GM21528 (cell line): Measurements from ENCODE around the gene SMARCA4.
A peak's percentile ranks its signal among the peaks of the same experiment; 100 is the strongest.

Source experiments
- ATAC-seq: cut with Tn5 transposase; IDR thresholded peaks from one replicate; pipeline ENCODE4 v1.9.1; 2021; ENCODE audit warnings: mild to moderate bottlenecking, moderate library complexity; ENCODE audit not compliant: unreplicated experiment, low FRiP score

The SMARCA4 gene

DNA sequence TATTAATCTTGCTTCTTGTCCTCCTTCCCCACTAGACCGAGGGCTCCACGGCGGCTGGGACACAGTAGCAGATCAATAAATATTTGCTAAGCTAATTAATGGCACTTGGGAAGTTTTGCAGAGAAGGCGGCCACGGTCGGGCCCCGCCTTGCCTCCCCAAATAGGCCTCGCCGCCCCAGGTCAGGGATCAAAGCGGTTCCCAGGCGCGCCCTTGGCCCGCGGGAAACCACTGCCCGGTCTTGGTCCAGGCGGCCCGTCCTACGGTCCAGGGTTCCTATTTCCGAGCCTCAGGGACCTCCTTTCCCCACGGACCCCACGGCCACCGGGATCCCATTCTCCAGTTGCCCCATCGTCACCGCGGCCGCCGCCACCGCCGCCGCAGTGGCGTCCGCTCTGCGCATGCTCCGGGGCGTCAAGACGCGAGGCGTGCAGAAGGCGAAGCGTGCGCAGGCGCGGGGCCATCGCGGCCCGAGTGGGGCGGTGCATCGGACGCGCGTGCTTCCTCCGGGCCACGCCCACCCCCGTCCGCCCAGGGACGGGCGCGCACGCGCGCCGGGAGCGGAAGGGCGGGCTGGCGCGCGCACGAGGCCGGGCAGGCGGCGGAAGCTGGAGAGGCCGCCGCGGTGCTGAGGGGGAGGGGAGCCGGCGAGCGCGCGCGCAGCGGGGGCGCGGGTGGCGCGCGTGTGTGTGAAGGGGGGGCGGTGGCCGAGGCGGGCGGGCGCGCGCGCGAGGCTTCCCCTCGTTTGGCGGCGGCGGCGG is at the start of gene SMARCA4:
Gene SMARCA4, plus strand, starts transcription at position 717 of the 759 bp plus-strand sequence. CDS start 23,122 bp downstream, outside the sequence.
- peak; percentile 72 for ATAC-seq

DNA sequence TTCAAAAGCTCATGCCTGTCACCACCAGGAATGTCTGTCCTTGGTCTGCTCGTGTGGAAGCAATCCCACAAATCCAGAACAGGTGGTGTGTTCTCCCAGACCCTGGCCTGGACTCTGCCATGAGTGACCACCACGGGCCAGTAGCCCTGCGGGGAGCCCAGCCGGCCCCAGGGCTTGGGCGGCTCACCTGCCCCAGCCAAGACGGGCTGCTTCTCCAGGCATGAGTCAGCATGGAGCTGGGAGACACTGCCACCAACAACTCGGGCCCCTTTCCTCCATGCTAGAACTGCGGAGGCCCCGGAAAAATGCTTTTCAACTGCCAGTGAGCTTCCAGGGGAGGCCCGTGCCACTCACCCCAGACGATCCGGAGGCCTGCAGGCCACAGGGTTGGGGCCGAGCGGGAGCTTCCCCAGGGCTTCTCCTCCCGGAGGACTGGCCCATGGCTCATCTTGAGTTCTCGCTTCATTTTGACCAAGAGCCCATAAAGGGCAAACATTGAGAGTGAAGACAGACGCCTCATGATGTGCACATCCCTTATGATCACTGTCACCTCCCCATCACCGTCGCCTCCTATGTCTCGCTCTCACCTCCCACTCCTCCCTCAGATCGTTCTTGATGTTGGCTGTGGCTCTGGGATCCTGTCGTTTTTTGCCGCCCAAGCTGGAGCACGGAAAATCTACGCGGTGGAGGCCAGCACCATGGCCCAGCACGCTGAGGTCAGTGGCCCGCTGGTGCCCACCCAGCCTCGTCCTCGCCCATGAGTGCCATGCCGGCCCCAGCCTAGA is 49.1 kb upstream of the SMARCA4 start:
- no peak for ATAC-seq

DNA sequence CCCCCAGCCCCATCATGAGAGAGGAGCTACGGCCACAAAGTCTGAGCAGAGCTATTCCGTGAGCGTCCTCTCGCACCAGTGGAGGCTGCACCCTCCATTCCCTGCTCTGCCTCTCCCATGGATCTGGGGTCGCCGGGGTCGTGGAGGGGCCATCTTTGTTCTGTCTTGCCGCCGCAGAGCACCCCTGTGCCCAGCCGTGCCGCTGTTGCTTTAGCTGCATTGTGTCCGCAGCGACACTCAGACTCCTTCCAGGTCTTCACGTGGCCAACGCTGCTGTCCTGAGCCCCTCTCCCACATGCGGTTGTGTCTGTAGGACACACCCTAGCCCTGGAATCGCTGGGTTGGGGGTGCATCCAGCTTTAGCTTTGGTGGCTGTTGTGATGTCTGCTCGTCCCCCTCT is 48.2 kb upstream of the SMARCA4 start:
- no peak for ATAC-seq

DNA sequence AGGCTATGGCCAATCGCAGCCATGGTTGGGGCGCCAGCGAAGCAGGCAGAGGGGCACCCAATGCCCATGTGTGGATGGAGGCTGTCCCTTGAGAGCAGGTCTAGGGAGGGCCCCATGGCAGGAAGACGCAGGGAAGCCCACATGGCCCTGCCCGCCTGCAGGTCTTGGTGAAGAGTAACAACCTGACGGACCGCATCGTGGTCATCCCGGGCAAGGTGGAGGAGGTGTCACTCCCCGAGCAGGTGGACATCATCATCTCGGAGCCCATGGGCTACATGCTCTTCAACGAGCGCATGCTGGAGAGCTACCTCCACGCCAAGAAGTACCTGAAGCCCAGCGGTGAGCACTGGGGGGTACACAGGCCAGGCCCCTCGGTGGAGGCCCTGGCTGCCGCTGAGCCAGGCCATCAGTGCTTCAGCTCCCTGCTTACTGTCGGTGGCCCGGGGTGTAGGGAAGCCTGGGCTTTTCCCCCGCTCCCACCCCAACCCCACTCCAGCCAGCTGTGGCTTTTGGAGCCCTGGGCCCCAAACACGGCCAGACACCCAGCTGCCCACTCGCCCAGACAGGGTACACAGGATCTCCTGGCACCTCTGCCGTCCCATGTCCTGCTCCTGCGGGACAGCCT is 47.0 kb upstream of the SMARCA4 start:
- ATAC-seq, result no peak

DNA sequence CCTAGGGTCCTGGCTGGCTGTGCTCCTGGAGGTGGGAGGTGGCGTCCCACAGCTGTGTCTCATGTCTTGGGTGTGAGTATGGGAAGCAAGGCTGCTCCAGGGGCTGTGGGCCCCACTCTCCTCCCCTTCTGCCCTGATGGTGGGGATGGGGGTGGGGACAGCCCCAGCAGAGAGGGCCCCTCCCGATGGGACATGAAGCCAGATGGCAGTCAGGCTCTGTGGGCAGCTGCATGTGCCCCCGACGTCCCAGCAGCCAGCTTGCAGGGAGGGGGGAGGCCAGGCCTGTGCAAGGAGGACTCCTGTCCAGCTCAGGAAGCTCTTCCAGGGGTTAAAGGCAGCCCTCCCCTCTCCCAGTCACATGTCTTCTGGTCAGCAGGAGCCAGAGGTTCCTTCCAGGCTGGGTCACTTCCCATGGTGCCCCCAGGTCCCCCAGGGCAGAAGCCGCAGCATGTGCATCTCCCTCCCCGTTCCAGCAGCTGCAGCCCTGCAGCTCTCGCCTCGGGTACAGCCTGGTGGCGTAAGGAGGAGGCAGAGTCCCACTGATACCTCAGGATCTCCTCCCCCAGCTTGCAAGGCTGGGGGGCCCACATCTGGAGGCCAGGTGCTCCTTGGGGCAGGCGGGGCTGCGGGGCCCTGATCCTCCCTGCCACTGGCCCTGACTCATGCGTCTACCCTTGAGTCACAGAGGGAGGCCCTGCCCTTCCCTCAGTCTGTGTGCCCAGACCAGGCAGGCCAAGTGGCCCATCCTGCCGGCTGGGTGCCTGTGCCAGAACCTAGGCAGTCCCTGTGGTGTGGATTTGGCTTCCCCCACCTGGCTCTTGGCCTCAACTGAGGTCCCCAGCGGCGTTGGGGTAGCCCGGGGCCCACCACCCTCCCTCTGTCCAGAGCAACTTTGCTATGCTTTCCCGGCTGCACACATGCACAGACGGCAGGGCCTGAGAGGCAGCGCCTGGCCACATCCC is 45.4 kb upstream of the SMARCA4 start:
- ATAC-seq, result no peak

DNA sequence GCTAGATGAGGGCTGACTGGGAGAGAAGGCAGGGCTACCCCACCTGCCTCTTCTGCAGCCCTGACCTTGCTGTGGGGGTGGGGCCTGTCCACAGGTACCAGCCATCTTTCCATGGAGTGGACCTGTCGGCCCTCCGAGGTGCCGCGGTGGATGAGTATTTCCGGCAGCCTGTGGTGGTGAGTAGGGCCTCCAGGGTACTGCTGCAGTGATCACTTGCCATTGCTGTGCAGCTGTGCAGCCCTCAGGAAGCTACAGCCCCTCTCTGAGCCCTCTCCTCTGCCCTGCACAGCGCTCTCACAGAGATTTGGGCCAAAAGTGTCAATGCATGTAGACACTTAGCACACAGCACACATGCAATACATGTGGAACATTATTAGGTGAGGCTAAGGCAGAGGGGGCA is 44.2 kb upstream of the SMARCA4 start:
- no peak for ATAC-seq

DNA sequence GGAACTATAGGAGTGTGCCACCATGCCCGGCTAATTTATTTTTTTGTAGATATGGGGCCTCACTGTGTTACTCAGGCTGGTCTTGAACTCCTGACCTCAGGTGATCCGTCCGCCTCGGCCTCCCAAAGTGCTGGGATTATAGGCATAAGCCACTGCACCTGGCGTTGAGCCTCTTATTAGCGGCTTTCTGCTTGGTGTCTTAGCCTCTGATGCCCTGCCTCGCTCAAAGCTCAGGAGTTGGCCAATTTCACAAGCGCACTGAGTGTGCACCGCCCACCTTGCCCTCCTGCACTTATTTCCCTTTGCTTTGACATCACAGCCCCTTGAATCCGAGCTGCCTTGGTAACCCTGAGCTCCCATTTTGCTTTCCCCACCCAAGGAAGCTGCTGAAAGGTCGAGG is 42.5 kb upstream of the SMARCA4 start:
- no peak for ATAC-seq

DNA sequence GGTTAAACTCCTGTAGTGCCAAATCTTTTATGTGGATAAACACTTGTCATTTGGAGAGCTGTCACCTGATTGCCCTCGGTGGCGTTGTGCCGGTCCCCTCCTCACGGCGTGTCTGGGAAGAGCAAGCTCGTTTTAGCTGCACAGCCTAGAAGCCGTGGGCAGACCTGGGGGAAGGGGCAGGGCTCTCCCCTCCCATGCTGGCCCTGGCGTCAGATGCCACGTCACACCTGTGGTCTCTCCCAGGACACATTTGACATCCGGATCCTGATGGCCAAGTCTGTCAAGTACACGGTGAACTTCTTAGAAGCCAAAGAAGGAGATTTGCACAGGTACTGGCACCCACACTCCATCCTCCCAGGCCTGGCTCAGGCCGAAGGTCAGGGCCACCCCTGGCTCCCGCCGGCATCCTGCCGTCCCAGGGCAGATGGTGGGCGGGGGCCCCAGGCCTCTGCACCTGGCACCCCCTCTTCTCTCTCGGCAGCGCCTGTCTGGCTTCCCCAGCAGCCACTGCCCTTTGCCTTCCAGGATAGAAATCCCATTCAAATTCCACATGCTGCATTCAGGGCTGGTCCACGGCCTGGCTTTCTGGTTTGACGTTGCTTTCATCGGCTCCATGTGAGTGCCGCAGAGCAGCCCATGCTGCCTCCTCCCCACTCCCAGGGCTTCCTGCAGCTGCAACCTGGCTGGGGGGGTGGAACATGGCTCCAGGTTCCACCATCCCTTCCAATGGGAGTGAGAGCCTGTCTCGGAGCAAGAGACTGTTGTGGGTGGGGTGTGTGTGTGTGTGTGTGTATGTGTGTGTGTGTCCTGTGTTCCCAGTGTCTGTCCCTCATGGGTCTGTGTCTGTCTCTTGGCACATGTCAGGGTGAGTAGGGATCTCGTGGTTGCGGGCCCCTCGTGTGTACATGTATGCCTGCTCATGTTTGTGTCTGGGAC is 41.2 kb upstream of the SMARCA4 start:
- no peak for ATAC-seq

DNA sequence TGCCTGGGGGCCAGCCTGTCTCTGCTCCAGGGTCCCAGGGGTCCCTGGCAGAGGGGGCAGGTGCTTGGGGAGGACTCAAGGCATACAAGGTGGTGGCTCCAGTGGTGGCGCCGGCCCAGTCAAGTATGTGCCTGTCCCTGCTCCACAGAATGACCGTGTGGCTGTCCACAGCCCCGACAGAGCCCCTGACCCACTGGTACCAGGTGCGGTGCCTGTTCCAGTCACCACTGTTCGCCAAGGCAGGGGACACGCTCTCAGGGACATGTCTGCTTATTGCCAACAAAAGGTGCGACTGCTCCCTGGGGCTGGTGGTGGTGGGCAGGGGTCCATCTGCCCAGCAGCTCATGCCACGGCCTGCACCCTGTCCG is 40.6 kb upstream of the SMARCA4 start:
- ATAC-seq, result no peak

DNA sequence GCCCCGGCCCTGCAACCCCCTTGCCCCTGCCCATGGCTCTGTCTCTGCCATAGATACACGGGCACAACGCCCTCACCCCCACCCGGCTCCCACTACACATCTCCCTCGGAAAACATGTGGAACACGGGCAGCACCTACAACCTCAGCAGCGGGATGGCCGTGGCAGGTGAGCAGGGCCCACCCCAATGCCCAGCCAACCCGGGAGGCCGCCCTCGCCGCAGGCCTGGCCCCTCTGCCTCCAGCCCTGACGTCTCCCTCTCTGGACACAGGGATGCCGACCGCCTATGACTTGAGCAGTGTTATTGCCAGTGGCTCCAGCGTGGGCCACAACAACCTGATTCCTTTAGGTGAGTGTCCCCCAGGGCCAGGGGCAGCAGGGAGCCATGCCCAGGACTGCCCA is 40.0 kb upstream of the SMARCA4 start:
- no peak for ATAC-seq

DNA sequence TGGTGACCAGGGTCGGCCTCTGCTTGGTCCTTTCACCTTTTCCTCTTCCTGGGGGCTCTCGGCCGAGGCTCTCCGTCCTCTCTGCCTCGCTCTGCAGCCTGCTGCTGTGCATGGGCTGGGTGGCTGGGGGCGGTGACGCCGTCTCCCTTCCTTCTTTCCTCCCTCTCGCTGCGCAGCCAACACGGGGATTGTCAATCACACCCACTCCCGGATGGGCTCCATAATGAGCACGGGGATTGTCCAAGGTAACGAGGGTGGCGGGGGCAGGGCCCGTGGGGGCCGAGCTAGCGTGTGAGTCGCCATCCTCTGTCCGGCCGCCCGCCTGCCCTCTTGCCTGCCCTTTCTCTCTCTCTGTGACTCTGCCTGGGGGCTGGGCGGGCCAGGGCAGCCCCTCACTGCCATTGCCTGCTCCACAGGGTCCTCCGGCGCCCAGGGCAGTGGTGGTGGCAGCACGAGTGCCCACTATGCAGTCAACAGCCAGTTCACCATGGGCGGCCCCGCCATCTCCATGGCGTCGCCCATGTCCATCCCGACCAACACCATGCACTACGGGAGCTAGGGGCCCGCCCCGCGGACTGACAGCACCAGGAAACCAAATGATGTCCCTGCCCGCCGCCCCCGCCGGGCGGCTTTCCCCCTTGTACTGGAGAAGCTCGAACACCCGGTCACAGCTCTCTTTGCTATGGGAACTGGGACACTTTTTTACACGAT is 39.5 kb upstream of the SMARCA4 start:
- ATAC-seq, result no peak

DNA sequence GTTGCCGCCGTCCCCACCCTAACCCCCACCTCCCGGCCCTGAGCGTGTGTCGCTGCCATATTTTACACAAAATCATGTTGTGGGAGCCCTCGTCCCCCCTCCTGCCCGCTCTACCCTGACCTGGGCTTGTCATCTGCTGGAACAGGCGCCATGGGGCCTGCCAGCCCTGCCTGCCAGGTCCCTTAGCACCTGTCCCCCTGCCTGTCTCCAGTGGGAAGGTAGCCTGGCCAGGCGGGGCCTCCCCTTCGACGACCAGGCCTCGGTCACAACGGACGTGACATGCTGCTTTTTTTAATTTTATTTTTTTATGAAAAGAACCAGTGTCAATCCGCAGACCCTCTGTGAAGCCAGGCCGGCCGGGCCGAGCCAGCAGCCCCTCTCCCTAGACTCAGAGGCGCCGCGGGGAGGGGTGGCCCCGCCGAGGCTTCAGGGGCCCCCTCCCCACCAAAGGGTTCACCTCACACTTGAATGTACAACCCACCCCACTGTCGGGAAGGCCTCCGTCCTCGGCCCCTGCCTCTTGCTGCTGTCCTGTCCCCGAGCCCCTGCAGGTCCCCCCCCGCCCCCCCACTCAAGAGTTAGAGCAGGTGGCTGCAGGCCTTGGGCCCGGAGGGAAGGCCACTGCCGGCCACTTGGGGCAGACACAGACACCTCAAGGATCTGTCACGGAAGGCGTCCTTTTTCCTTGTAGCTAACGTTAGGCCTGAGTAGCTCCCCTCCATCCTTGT is 38.8 kb upstream of the SMARCA4 start:
- no peak for ATAC-seq

DNA sequence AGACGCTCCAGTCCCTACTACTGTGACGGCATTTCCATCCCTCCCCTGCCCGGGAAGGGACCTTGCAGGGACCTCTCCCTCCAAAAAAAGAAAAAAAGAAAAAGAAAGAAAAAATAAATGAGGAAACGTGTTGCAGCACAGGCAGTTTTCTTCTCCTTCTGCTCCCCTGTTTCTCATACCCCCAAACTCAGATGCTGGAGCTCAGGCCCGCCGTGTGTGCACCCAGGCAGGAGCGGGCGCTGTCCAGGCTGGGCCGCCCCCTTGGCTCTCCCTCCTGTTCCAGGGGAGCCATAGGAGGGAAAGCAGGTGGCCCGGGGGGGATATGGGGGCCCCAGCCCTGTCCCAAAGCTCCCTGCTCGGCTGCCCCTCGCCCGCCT is 38.2 kb upstream of the SMARCA4 start:
- ATAC-seq, result no peak

DNA sequence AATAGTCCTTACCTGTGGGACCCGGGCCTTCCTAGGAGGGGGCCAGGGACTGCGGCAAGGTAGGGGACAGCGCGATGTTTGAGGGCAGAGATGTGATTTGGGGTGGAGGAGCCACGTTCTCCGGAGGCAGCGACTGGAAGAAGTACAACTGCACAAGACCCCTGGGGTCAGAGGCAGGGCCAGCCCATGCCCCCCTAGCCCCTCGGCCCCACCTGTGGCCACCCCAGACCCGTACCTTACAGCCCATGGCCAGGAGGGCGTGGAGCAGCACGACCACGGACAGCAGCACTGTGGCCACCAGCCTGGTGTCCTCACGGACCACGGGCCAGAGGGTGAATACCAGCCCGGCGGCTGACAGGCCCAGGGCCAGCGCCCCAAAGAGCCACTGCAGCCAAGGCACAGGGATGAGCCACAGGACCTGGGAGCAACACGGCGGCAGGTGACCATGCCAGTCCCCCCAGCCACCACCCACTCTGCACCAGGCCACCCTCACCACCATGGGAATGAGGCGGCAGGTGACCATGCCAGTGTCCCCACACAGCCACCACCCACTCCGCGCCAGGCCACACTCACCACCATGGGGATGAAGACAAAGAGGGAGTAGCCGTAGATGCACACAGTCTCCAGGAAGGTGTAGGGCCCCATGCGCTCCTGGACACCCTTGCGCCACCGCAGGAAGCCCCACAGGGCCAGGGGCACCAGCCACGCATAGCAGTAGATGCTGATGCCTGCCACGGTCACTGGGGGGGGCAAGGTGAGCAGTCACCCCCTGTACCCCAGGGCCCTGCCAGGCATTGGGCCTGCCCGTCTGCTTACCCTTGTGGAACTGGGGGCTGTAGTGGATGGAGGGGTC is 37.3 kb upstream of the SMARCA4 start:
- no peak for ATAC-seq

DNA sequence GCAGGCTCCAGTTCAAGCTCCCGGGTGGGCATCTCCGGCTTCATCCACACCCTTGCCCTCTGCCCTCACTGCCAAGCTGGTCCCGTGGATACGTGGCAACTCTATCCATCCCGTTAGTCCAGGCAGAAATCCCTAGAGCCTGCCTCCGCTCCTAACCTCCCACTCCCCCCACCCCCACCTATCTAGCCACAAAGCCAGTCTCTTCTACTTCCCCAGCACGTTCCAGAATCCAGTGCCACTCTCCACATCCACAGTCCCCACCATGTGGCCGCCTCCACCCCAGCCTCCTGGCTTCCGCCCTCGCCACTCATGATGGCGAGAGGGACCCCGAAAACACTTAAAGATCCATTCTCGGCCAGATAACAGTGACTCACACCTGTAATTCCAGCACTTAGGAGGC is 36.2 kb upstream of the SMARCA4 start:
- no peak for ATAC-seq

DNA sequence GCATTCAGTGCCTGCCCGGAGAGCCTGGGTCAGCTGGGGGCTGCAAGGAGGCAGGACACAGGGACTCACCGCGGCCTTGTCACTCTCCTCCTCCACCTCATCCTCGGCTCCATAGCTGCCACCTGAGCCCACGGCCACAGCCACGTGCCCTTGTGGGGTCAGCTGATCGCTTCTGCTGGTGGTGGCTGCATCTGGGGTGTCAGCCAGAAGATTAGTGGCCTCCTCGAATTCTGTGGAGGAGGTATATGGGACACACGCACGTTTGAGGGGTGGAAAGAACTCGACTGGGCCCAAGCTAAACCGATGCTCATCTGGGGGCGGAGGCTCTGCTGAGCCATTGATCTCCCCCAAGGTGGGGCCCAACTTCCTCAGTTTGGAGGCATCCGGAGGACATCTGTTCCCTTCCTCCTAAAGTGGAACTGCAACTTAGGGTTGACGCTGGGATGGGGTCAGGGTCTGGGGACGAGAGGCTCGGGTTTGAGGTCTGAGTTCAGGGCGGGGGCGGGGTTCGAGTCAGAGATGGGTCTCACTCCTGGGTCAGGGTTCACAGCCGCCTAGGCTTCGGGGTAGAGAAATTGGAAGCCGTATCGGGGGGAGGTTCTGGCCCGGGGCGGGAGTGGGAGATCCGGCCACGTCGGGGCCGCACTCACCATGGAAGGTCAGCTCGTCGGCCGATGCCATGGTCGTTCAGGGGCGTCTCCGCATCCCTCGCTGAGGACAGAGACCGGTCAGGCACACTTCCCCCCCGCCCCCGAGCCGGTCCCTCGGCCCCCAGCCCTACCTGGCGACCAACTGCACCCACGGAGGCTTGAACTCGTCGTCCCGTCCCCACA is 32.9 kb upstream of the SMARCA4 start:
- peak; percentile 2 for ATAC-seq
